ENCODE measurements around the gene COL26A1. TPM values are rescaled to one million over a fixed set of nuclear protein-coding genes. Genes with fewer than 3 reads are reported as not detected.

The COL26A1 gene
- total RNA-seq, 4 donors from 2014 or later, result not detected

DNA sequence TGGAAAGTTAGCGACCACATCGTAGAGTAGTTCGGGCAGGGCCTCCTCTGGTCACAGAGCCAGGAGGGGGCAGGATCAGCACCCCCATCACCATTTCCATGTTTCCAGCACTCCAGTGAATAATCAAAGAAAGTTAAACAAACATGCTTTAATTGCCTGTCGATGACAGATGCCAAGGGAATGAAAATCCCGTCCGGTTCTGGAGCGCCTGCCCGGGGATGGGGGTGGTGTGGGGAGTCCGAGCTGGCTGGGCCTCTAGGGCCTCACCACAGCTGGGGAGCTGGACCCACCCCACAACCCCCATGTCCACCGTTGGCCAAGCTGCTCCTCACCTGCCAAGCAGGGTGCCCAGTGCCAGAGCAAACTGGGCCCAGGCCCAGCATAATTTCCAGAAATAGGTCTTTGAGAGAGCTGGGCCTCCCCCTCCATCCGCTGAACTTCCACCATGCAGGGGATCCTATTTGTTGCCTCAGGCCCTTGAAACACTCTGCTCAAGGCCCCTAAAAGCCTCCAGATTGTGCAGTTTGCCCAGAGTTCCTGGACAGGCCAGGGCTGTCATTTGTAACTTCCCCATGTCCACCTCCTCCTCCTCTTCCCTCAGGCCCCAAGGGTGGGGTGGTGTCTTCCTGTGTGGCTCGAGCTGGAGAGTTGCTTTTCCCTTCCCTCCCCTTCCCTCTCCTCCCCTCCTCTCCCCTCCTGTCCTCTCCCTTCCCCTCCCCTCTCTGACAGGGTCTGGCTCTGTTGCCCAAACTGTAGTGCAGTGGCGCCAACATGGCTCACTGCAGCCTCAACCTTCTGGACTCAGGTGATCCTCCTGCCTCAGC, 165.4 kb downstream of the COL26A1 start:
- in situ Hi-C loops (cut with MboI; ENCODE audit: low sequenced_read_pairs in 4 of 4), result loop anchor here in 3 of 4 donors (25.0 kb wide), 2 partner anchors 166 to 859 kb away; partner anchors contain the start of genes PRKRIP1 (in 3 of the 3) and COL26A1 (in 1 of the 3)
- no peak for DNase-seq
- ATAC-seq, result no peak
- Histone ChIP-seq H3K36me3 (no peaks in the 10 kb centered on the region), H3K27ac (no peak overlapping the region), H3K27me3 (peaks cover 0 to 3% (median 0%) of the 10 kb centered on the region in 3 donors), H3K9me3 (no peaks in the 10 kb centered on the region), H3K4me3 (no peak overlapping the region), H3K4me1 (no peaks in the 10 kb centered on the region)
- intact Hi-C loops (cut with DNase I; ENCODE audit: low total_unique reads), result no loop called here
- TF ChIP-seq POLR2A (IDR thresholded peaks at IDR 0.05), result no peak
- no peak for TF ChIP-seq CTCF (IDR thresholded peaks at IDR 0.05 in 4 of 5, conservative IDR thresholded peaks at IDR 0.05 in 1 of 5)

DNA sequence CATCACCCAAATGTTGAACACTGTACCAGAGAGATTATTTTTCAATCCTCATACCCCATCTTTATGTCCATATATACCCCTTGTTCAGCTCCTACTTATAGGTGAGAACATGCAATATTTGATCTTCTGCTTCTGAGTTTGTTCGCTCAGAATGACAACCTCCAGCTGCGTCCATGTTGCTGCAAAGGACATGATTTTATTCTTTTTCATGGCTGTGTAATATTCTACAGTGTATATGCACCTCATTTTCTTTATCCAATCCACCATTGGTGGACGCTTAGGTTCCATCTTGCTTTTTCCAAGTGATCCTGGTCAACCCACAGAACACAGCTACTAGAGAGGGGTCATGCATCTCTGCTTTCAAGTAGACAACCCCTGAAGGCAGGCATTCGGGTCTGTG, 166.9 kb downstream of the COL26A1 start:
- H3K4me3 ChIP-seq, result no peak overlapping the region
- ATAC-seq (no peak), DNase-seq (no peak)
- TF ChIP-seq CTCF (IDR thresholded peaks at IDR 0.05 in 4 of 5, conservative IDR thresholded peaks at IDR 0.05 in 1 of 5), result no peak
- TF ChIP-seq POLR2A (IDR thresholded peaks at IDR 0.05), result no peak
- H3K4me1 ChIP-seq, result no peaks in the 10 kb centered on the region
- peaks cover 0 to 2% (median 0%) of the 10 kb centered on the region in 3 donors for H3K27me3 ChIP-seq
- no peaks in the 10 kb centered on the region for H3K9me3 ChIP-seq
- H3K36me3 ChIP-seq, result no peaks in the 10 kb centered on the region
- intact Hi-C loops (cut with DNase I; ENCODE audit: low total_unique reads), result no loop called here
- in situ Hi-C loops (cut with MboI; ENCODE audit: low sequenced_read_pairs in 4 of 4), result loop anchor here in 3 of 4 donors (25.0 kb wide), 2 partner anchors 167 to 858 kb away; partner anchors contain the start of genes PRKRIP1 (in 3 of the 3) and COL26A1 (in 1 of the 3)
- H3K27ac ChIP-seq, result no peak overlapping the region

DNA sequence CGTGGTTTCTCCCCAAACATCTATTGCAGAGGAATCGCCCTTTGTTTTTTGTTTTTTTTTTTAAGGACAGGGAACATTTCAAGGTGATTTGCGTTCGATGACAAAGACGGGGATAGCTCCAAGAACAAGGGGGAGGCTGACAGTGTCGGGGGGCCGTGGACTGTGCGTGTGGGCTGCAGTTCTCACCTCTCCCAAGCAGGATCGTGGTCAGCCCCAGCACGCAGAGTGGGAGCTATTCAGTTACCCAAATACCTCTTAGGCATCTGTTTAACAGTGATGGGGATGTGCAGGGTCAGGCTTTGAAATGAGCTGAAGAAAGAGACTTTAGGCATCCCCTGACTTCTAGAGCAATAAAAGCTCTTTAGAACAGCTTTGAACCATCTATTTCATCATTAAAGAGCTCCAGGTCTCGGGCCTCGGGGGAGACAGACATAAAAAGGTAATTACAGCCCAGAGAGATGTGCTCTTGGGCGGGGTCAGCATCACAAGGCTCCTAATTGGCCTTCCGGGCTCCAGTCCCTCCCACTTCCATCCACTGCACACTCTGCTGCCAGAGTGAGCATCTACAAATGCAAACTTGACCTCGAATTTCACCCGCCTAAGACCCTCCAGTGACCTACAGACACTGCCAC, 169.2 kb downstream of the COL26A1 start:
- Histone ChIP-seq H3K9me3 (no peaks in the 10 kb centered on the region), H3K27ac (no peak overlapping the region), H3K4me1 (no peaks in the 10 kb centered on the region), H3K36me3 (no peaks in the 10 kb centered on the region), H3K27me3 (no peaks in the 10 kb centered on the region), H3K4me3 (no peak overlapping the region)
- TF ChIP-seq POLR2A (IDR thresholded peaks at IDR 0.05), result no peak
- no peak for TF ChIP-seq CTCF (IDR thresholded peaks at IDR 0.05 in 4 of 5, conservative IDR thresholded peaks at IDR 0.05 in 1 of 5)
- in situ Hi-C loops (cut with MboI; ENCODE audit: low sequenced_read_pairs in 4 of 4), result loop anchor here in 3 of 4 donors (25.0 kb wide), 2 partner anchors 170 to 855 kb away; partner anchors contain the start of genes PRKRIP1 (in 3 of the 3) and COL26A1 (in 1 of the 3)
- intact Hi-C loops (cut with DNase I; ENCODE audit: low total_unique reads), result no loop called here
- DNase-seq (no peak), ATAC-seq (no peak)

- Histone ChIP-seq H3K4me3 (no peak overlapping the region), H3K27me3 (no peaks in the 10 kb centered on the region), H3K27ac (no peak overlapping the region), H3K36me3 (no peaks in the 10 kb centered on the region), H3K4me1 (no peaks in the 10 kb centered on the region), H3K9me3 (no peaks in the 10 kb centered on the region)
- DNase-seq (no peak), ATAC-seq (no peak)
- in situ Hi-C loops (cut with MboI; ENCODE audit: low sequenced_read_pairs in 4 of 4) (loop anchor here in 3 of 4 donors (25.0 kb wide), 2 partner anchors 170 to 855 kb away; partner anchors contain the start of genes PRKRIP1 (in 3 of the 3) and COL26A1 (in 1 of the 3)), intact Hi-C loops (cut with DNase I; ENCODE audit: low total_unique reads) (no loop called here)
- TF ChIP-seq CTCF (IDR thresholded peaks at IDR 0.05 in 4 of 5, conservative IDR thresholded peaks at IDR 0.05 in 1 of 5) (no peak), POLR2A (IDR thresholded peaks at IDR 0.05) (no peak)
These were observed 169.9 kb downstream of the COL26A1 start for GRCh38 chr7:101532400-101533102.

All from gastrocnemius medialis (tissue), 4 donors.